Measurements from ENCODE around the gene HYAL2. TPM values are rescaled to one million over a fixed set of nuclear protein-coding genes. Genes with fewer than 3 reads are reported as not detected.

HYAL2 gene
- total and polyA plus RNA-seq, 9 of the 15 experiments (the other 6 are each of a cell fraction or from before 2014, with no cell fraction given): 0.36 to 22.7 (median 11.4) TPM; not detected in 1

- Histone ChIP-seq H3K9ac (ENCODE audit: insufficient read depth in 1 of 2, low read depth in 2 of 2, low read length in 2 of 2) (peak within 1 kb of the TSS; percentile 95 to 100), H3K36me3 (ENCODE audit: control insufficient read depth, insufficient read depth, low read length) (peaks cover 41% of the 10 kb centered on the region; the same call in 2 of the 3 replicates), H4K20me1 (replicated peaks; ENCODE audit: control insufficient read depth, insufficient read depth, low read length) (no peaks in the 10 kb centered on the region), H3K9me1 (ENCODE audit: control insufficient read depth, insufficient read depth, low read length) (no peaks in the 10 kb centered on the region), H3K4me2 (ENCODE audit: insufficient read depth, low read length) (peak within 1 kb of the TSS; percentile 91), H3K27ac (ENCODE audit: extremely low read depth, low read depth, low read length) (peak within 1 kb of the TSS; percentile 96), H3K9me3 (replicated peaks; ENCODE audit: control insufficient read depth, insufficient read depth, low read depth, low read length) (no peaks in the 10 kb centered on the region), H3K4me1 (replicated peaks in 1 of 2; ENCODE audit: control insufficient read depth in 2 of 2, insufficient read depth in 2 of 2, low read length in 2 of 2) (peaks cover 8 to 66% of the 10 kb centered on the region in 2 experiments; a peak in 3 of 5 replicates), H2AFZ (ENCODE audit: low read depth, low read length) (peak within 1 kb of the TSS; percentile 70), H3K4me3 (peak within 1 kb of the TSS; percentile 79), H3K79me2 (ENCODE audit: control insufficient read depth, insufficient read depth, low read length) (peaks cover 33% of the 10 kb centered on the region), H3K27me3 (ENCODE audit: control insufficient read depth in 2 of 2, insufficient read depth in 2 of 2, low read length in 2 of 2) (no peaks in the 10 kb centered on the region)
- POLR2A ChIA-PET: interaction anchor here (0.7 to 2.4 kb wide), 8 partner anchors 8 to 654 kb away, joined by 3 to 8 read pairs (median 4); no protein-coding TSS in a partner anchor
- TSS peak; percentile 91 for BruUV-seq (replicated peaks)
- in situ Hi-C loops (cut with MboI) (no loop called here), intact Hi-C loops (cut with micrococcal nuclease) (no loop called here)
- 2% methylated on average over 29 of the region's 67 CpGs for WGBS (ENCODE audit: insufficient coverage, low coverage, missing lambda C conversion rate)
- peak; percentile 99 for ATAC-seq
- peak; percentile 75 to 96 (median 80) for DNase-seq (ENCODE audit: extremely low read depth in 1 of 4, low spot score in 3 of 4)
- peak; percentile 96 for FAIRE-seq
- CTCF ChIA-PET (ENCODE audit: low intra/inter-chr PET ratio): no interaction called here
- TF ChIP-seq ZNF79 (CRISPR knock-in tag; IDR thresholded peaks at IDR 0.05; ENCODE audit: low read depth) (no peak), CBX8 (IDR thresholded peaks at IDR 0.05; ENCODE audit: borderline replicate concordance, extremely low read depth, low read depth, low read length, poor library complexity, severe bottlenecking) (no peak), ZNF584 (CRISPR knock-in tag; IDR thresholded peaks at IDR 0.05; ENCODE audit: low read depth) (peak; percentile 95), STAT5B (CRISPR knock-in tag; IDR thresholded peaks at IDR 0.05) (no peak), PTTG1 (tag; IDR thresholded peaks at IDR 0.05; ENCODE audit: low read depth) (0 out of 2 replicates have a peak, but pooled peaks have one; percentile 23), ZNF133 (CRISPR knock-in tag; IDR thresholded peaks at IDR 0.05) (no peak), NUFIP1 (IDR thresholded peaks at IDR 0.05; ENCODE audit: partially characterized antibody) (no peak)
- TF ChIP-seq, protein P1, sequence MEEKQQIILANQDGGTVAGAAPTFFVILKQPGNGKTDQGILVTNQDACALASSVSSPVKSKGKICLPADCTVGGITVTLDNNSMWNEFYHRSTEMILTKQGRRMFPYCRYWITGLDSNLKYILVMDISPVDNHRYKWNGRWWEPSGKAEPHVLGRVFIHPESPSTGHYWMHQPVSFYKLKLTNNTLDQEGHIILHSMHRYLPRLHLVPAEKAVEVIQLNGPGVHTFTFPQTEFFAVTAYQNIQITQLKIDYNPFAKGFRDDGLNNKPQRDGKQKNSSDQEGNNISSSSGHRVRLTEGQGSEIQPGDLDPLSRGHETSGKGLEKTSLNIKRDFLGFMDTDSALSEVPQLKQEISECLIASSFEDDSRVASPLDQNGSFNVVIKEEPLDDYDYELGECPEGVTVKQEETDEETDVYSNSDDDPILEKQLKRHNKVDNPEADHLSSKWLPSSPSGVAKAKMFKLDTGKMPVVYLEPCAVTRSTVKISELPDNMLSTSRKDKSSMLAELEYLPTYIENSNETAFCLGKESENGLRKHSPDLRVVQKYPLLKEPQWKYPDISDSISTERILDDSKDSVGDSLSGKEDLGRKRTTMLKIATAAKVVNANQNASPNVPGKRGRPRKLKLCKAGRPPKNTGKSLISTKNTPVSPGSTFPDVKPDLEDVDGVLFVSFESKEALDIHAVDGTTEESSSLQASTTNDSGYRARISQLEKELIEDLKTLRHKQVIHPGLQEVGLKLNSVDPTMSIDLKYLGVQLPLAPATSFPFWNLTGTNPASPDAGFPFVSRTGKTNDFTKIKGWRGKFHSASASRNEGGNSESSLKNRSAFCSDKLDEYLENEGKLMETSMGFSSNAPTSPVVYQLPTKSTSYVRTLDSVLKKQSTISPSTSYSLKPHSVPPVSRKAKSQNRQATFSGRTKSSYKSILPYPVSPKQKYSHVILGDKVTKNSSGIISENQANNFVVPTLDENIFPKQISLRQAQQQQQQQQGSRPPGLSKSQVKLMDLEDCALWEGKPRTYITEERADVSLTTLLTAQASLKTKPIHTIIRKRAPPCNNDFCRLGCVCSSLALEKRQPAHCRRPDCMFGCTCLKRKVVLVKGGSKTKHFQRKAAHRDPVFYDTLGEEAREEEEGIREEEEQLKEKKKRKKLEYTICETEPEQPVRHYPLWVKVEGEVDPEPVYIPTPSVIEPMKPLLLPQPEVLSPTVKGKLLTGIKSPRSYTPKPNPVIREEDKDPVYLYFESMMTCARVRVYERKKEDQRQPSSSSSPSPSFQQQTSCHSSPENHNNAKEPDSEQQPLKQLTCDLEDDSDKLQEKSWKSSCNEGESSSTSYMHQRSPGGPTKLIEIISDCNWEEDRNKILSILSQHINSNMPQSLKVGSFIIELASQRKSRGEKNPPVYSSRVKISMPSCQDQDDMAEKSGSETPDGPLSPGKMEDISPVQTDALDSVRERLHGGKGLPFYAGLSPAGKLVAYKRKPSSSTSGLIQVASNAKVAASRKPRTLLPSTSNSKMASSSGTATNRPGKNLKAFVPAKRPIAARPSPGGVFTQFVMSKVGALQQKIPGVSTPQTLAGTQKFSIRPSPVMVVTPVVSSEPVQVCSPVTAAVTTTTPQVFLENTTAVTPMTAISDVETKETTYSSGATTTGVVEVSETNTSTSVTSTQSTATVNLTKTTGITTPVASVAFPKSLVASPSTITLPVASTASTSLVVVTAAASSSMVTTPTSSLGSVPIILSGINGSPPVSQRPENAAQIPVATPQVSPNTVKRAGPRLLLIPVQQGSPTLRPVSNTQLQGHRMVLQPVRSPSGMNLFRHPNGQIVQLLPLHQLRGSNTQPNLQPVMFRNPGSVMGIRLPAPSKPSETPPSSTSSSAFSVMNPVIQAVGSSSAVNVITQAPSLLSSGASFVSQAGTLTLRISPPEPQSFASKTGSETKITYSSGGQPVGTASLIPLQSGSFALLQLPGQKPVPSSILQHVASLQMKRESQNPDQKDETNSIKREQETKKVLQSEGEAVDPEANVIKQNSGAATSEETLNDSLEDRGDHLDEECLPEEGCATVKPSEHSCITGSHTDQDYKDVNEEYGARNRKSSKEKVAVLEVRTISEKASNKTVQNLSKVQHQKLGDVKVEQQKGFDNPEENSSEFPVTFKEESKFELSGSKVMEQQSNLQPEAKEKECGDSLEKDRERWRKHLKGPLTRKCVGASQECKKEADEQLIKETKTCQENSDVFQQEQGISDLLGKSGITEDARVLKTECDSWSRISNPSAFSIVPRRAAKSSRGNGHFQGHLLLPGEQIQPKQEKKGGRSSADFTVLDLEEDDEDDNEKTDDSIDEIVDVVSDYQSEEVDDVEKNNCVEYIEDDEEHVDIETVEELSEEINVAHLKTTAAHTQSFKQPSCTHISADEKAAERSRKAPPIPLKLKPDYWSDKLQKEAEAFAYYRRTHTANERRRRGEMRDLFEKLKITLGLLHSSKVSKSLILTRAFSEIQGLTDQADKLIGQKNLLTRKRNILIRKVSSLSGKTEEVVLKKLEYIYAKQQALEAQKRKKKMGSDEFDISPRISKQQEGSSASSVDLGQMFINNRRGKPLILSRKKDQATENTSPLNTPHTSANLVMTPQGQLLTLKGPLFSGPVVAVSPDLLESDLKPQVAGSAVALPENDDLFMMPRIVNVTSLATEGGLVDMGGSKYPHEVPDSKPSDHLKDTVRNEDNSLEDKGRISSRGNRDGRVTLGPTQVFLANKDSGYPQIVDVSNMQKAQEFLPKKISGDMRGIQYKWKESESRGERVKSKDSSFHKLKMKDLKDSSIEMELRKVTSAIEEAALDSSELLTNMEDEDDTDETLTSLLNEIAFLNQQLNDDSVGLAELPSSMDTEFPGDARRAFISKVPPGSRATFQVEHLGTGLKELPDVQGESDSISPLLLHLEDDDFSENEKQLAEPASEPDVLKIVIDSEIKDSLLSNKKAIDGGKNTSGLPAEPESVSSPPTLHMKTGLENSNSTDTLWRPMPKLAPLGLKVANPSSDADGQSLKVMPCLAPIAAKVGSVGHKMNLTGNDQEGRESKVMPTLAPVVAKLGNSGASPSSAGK (IDR thresholded peaks at IDR 0.05): no peak; the same call in none of the 2 replicates
These were observed 30.1 kb downstream of the HYAL2 start, which contains the start of gene IFRD2 for GRCh38 chr3:50292159-50293078. IFRD2 (minus strand) TSS chr3:50292429; CDS start chr3:50292274, 155 bp downstream.
